Right lobe of liver (tissue), 6 donors: ENCODE measurements around the gene LARP4B. TPM values are rescaled to one million over a fixed set of nuclear protein-coding genes. Genes with fewer than 3 reads are reported as not detected.

Experiments used
- ATAC-seq, 4 donors: fragments of 200-7000 bp; cut with Tn5 transposase; one replicate each; pipeline ENCODE4 v1.9.1; 2020; ENCODE audit warnings: mild to moderate bottlenecking in 4 of 4, moderate library complexity in 4 of 4
- DNase-seq, 3 donors: peaks; one replicate each; pipeline ENCODE4 v3.0.0-alpha.2; 2020
- H3K27ac ChIP-seq, 3 donors: fragments of 200-600 bp; one replicate each; pipeline ENCODE4 v1.8.0; 2022
- H3K27me3 ChIP-seq, 2 donors: fragments of 200-600 bp; one replicate each; pipeline ENCODE4 v1.8.0; 2022
- H3K36me3 ChIP-seq, 4 donors: fragments of 200-600 bp; sonication (generic) in 1 of 4; one replicate each; pipeline versions ENCODE4 v1.5.1 to v1.8.0; 2017 to 2022; ENCODE audit warnings: control low read depth in 1 of 4
- H3K4me1 ChIP-seq, 4 donors: fragments of 200-600 bp; sonication (generic) in 1 of 4; one replicate each; pipeline versions ENCODE4 v1.5.1 to v1.8.0; 2017 to 2022; ENCODE audit warnings: control low read depth in 1 of 4
- H3K4me3 ChIP-seq, 3 donors: fragments of 200-600 bp; one replicate each; pipeline ENCODE4 v1.8.0; 2022
- H3K9me3 ChIP-seq, 4 donors: fragments of 200-600 bp; sonication (generic) in 1 of 4; one replicate each; pipeline versions ENCODE4 v1.5.1 to v1.8.0; 2017 to 2022; ENCODE audit warnings: control low read depth in 1 of 4
- POLR2A ChIP-seq: fragments of 450-650 bp; IDR thresholded peaks from one replicate; pipeline ENCODE4 v1.6.1; 2017; ENCODE audit warnings: antibody characterized with exemption, mild to moderate bottlenecking
- whole genome bisulfite sequencing: methylation state at CpG from one replicate; pipeline ENCODE4 v1.1.6; 2018; ENCODE audit warnings: low coverage, low lambda C conversion rate; ENCODE audit not compliant: insufficient coverage; ENCODE audit errors: missing lambda C conversion rate; 5-methylcytosine and 5-hydroxymethylcytosine counted together
- intact Hi-C, 2 donors: fragments of 100-400 bp; cut with DNase I; formaldehyde crosslinking; loops; one replicate each; pipeline versions ENCODE4 v1.11.2 to v1.14.1; 2022
- total RNA-seq, 6 experiments: library from RNA; depleted of rRNA in 2 of 6; stranded (reverse); fragments of >200 nt in 2 of 6; fragmentation: NEBNext Ultra II Directional in 3 of 6; extraction: Animal tissue kit (Norgen Biotek cat#: 25700) in 3 of 6; gene quantifications; one replicate each; pipeline versions ENCODE4 v1.1.0 to v1.2.4, GENCODE V29; 2016 to 2023
- TF ChIP-seq, protein P1 (sequence below), 4 donors: fragments of 200-600 bp in 3 of 4; fragments of 450-650 bp in 1 of 4; IDR thresholded peaks; one replicate each; pipeline versions ENCODE4 v1.5.1 to v1.8.0; 2016 to 2022; ENCODE audit warnings: antibody characterized with exemption in 4 of 4, mild to moderate bottlenecking in 2 of 4
- donor health status: DM: no; HTN: yes; CAD: no.
- donor health status: DM: no; HTN: no; CAD: no.
- donor health status: DM: no; HTN: no; CAD: no.
- donor health status: DM: no; HTN: yes; CAD: no.
- donor health status: DM: no; HTN: yes; CAD: no.

LARP4B gene
- total RNA-seq, 6 experiments from 2014 or later, result 22.4 to 35.9 (median 31.7) TPM

DNA sequence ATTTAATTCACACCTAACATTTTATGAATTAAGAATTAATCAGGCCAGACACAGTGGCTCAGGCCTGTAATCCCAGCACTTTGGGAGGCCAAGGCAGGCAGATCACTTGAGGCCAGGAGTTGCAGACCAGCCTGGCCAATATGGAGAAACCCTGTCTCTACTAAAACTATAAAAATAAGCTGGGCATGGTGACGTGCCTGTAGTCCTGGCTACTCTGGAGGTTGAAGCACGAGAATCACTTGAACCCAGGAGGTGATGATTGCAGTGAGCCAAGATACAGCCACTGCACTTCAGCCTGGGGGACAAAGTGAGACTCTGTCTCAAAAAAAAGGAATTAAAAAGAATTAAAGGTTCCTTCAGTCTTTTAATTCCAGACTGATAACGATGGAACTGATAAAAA lies 11.1 kb downstream of the LARP4B start:
- Histone ChIP-seq H3K27me3 (no peaks in the 10 kb centered on the region), H3K9me3 (no peaks in the 10 kb centered on the region), H3K36me3 (no peaks in the 10 kb centered on the region), H3K4me1 (peaks cover 0 to 5% (median 0%) of the 10 kb centered on the region in 4 donors), H3K4me3 (no peak overlapping the region), H3K27ac (no peak overlapping the region)
- DNase-seq, result no peak
- WGBS, result 78% methylated on average over 3 of the region's 3 CpGs
- TF ChIP-seq, protein P1, sequence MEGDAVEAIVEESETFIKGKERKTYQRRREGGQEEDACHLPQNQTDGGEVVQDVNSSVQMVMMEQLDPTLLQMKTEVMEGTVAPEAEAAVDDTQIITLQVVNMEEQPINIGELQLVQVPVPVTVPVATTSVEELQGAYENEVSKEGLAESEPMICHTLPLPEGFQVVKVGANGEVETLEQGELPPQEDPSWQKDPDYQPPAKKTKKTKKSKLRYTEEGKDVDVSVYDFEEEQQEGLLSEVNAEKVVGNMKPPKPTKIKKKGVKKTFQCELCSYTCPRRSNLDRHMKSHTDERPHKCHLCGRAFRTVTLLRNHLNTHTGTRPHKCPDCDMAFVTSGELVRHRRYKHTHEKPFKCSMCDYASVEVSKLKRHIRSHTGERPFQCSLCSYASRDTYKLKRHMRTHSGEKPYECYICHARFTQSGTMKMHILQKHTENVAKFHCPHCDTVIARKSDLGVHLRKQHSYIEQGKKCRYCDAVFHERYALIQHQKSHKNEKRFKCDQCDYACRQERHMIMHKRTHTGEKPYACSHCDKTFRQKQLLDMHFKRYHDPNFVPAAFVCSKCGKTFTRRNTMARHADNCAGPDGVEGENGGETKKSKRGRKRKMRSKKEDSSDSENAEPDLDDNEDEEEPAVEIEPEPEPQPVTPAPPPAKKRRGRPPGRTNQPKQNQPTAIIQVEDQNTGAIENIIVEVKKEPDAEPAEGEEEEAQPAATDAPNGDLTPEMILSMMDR (IDR thresholded peaks at IDR 0.05), result no peak
- no peak for TF ChIP-seq POLR2A
- intact Hi-C loops, result no loop called here
- ATAC-seq, result no peak

DNA sequence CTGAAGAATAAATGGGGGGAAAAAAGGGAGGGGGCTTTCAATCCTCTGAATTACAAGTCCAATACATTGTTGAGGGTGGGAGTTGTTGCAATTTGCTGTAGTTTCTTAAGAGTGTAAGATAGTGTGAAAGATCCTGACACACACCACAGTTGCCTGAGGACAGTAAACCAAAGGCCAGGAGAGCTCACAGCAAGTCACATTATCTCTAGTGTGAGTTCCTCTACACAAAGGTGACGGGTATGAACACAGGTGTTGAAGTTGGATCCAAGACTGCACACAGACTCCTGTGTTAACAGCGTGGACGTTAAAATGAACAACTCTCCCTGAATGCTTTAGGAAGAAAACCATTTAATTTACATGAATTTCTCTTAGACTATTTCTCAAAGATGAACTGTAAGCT lies 12.0 kb downstream of the LARP4B start:
- H3K9me3 ChIP-seq, result no peaks in the 10 kb centered on the region

DNA sequence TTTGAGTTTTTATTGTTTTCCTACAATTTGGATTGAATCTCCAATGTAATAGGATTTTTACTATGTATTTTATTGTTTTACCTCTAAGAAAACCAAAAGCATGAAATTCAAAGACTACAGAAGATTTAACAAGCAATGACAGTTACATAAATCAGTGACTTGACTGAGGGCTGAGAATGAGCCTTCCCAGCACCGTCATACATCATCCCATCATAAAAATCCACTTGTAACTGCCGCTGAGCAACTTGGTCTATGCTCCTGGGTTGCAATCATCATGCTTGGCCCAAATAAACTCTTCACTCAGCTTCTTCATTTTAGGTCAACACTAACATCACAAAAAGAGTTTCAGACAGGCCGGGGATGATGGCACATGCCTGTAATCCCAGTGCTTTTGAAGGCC lies 13.5 kb downstream of the LARP4B start:
- Histone ChIP-seq H3K4me1 (peaks cover 0 to 5% (median 0%) of the 10 kb centered on the region in 4 donors), H3K27ac (no peak overlapping the region), H3K27me3 (no peaks in the 10 kb centered on the region), H3K9me3 (no peaks in the 10 kb centered on the region), H3K36me3 (no peaks in the 10 kb centered on the region), H3K4me3 (no peak overlapping the region)
- DNase-seq (no peak), ATAC-seq (no peak)
- TF ChIP-seq, protein P1 (IDR thresholded peaks at IDR 0.05), result no peak
- TF ChIP-seq POLR2A, result no peak
- intact Hi-C loops, result no loop called here
- 94% methylated on average over 3 of the region's 3 CpGs for WGBS

More for the DNA sequence above, 12.0 kb downstream of the LARP4B start:
- intact Hi-C loops, result no loop called here
- Histone ChIP-seq H3K27ac (no peak overlapping the region), H3K4me3 (no peak overlapping the region), H3K36me3 (no peaks in the 10 kb centered on the region), H3K27me3 (no peaks in the 10 kb centered on the region), H3K4me1 (peaks cover 0 to 5% (median 0%) of the 10 kb centered on the region in 4 donors)
- 87% methylated on average over 3 of the region's 3 CpGs for WGBS
- TF ChIP-seq, protein P1 (IDR thresholded peaks at IDR 0.05), result no peak
- TF ChIP-seq POLR2A, result no peak
- no peak for DNase-seq
- ATAC-seq, result no peak

DNA sequence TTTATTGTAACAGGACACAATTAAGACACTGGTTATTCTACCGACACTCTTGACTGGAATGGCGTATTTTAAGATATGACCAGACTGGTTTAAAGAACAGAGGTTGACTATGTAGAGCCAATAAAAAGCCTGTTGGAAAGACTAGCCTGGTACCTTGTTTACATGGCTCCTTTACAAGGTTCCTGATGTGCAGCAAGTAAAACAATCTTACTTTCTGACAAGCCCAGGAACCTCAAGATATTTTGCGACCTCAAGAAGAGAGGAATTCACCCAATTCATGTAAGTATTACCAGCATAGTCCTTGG lies 14.1 kb downstream of the LARP4B start:
- H3K27me3 ChIP-seq, result no peaks in the 10 kb centered on the region
- DNase-seq, result no peak
- H3K27ac ChIP-seq, result no peak overlapping the region
- WGBS, result 92% methylated on average over 3 of the region's 3 CpGs
- no peaks in the 10 kb centered on the region for H3K36me3 ChIP-seq
- intact Hi-C loops, result no loop called here
- no peak for TF ChIP-seq POLR2A
- TF ChIP-seq, protein P1 (IDR thresholded peaks at IDR 0.05), result no peak
- no peak for ATAC-seq
- no peaks in the 10 kb centered on the region for H3K9me3 ChIP-seq
- peaks cover 0 to 5% (median 0%) of the 10 kb centered on the region in 4 donors for H3K4me1 ChIP-seq
- no peak overlapping the region for H3K4me3 ChIP-seq
